NCI-H226 (cell line): ENCODE measurements around the gene EPHA2.
"Not testable (repeated sequence)": the region's sequence is repeated elsewhere in the genome, so short reads cannot be mapped to it uniquely, and the experiment has no call there.

Experiments used
- DNase-seq: peaks from one replicate; pipeline ENCODE4 v3.0.0-alpha.2; 2015

Gene EPHA2

DNA sequence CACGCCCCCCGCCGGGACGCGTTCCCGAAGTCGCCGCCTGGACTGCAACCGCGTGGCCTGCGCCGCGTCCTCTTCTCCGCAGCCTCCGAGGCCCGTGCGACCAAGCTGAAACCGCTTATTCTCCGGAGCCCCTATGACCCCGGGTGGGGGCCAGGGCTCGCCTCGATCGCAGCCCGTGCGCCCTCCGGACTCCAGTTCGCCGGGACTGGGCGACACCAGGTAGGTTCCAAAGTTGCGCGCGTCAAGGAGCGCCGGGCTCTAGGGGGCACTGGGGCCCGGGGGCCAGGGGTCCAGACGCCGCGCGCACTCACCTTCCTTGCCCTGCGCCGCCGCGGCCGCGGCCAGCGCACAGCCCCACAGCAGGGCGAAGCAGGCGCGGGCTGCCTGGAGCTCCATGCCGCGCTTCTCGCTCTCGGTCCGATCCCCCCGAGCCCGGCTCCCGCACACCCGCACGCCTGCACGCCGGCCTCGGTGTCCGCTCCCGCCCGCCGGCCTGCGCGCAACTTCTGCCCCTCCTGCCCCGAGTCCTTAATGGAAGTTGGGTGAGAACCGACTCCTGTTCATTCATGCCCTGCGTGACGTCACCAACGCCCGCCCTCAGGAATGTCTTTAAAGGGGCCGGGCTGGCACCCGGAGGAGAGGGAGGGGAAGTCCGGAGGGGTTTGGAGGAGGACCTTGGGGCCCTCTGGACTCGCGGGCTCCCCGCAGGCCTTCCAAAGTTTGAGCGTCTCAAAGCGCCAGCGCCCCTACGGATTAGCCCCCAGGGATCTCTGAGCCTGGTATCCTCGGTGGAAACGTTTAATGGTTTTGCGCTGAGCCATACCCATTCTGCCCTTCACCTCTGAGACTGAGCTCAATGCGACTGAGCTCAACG lies at the start of gene EPHA2:
Gene EPHA2 (minus strand): TSS at position 533 of the 874 bp plus-strand sequence. CDS start 137 bp downstream, at position 396.
- DNase-seq = peak; percentile 98

DNA sequence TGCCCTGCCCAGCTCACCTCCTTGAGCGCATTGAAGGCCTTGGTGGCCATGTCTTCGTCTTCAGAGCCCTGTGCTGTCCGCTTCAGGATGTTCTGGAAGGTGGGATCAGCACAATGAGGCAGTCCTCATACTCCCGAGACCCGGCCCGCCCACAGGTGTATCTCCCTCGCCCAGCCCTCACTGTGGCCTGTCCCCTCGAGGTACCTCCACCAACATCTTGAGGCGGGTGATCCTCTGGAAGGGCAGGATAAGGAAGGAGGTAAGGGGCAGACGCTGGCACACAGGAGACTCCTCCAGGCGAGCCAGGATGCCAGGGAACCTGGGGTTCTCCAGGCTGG lies 49.4 kb upstream of the EPHA2 start:
- DNase-seq = no peak

DNA sequence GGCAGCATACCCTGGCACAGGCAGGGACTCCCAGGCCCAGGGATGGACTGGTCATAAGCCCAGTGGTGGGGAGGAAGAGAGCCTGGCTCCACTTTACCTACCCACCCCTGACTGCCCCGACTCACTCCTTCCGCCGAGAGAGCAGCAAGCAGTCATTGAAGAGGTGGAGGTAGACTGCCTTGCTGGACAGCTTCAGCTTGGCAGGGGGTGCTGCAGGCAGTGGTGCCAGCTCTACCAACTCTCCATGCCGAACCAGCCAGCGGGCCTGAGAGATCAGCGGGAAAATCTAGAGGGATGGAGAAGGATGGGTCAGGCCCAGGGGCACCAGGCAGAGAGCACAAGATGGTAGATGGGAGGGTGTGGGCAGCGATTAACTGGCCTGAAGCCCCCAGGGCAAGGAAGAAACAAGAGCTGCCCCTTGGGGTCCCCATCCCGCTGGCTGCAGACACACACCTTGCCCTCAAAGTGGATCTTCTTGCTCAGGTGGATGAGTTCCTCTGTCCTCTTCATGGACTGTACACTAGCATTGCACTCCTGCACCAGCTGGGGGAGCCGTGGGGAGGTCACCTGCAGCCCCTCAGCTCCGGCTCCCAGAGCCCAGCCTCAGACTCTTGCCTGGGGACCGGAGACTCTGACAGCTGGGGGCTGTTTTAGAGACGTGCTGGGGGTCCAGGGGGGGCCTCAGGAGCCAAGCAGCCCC lies 48.9 kb upstream of the EPHA2 start:
- no peak for DNase-seq

DNA sequence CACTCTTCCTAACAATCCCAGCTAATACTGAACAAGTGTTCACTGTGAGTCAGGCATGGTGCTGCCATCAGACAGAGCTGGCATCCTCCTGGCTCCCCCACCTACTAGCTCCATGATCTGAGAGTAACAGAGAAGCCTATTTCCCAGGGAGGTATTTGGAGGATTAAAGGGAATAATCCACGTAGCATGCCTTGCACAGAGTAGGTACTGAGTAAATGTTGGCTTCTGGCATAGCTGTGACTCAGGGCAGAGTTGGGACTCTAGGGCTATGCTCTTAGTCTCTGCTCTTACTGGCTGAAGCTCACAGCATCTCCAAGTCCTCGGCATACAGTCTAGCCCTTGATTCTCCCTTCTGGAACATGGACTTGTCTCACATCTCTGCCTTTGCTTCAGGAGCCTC lies 48.3 kb upstream of the EPHA2 start:
- no peak for DNase-seq

DNA sequence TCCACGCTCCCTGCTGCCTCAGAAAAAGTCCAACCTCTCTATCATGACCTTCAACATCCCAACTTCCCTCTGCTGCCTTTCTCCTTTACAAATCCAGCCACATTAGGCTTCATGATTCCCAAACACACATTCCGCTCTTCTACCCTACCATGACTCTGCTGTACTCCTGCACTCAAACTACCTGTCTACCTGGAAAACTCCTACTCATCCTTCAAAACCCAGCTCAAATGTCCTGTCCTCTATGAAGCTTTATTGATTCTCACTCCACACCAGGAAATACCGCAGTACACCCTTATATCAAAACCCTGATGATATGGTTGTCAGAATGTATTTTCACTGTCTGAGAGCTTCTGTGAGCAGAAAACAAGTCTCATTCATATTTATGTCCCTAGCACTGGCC lies 47.7 kb upstream of the EPHA2 start:
- DNase-seq = no peak

DNA sequence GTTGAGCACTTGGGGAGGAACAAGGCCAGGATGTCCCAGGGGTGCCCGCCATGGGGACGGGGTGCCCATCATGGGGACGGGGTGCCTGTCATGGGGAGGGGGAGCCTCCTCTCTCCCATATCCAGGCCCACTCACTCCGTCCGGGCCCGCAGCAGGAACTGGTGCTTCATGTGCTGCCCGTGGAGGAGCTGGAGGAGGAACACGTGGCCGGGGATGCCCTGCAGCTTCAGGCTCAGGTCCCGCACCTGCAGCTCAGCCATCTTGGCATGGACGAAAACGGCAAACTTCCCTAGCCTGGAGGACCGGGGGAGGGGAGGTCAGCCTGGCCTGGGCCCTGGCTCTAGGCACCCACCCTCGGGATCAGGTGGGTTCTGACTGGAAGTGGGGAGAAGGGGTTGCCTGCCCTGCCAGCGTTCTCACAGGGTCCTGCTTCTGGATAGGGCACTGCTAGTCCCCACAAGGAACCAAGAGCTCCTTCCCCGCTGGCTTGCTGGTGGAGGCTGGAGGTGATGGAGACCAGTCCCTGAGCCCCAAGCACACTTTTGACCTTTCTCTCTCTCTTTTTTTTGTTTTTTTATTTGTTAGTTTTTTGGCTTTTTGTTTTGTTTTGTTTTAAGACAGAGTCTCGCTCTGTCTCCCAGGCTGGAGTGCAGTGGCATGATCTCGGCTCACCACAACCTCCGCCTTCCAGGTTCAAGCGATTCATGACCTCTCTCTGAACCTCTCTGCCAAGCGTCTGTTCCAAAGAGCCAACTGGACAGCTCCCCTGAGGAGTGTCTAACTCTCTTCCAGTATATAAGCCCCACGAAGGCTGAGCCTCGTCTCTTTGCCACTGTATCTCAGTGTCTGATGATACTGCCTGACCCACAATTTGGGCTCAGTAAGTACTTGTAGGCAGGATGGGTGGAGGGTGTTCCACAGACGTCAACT lies 46.7 kb upstream of the EPHA2 start:
- no peak for DNase-seq

DNA sequence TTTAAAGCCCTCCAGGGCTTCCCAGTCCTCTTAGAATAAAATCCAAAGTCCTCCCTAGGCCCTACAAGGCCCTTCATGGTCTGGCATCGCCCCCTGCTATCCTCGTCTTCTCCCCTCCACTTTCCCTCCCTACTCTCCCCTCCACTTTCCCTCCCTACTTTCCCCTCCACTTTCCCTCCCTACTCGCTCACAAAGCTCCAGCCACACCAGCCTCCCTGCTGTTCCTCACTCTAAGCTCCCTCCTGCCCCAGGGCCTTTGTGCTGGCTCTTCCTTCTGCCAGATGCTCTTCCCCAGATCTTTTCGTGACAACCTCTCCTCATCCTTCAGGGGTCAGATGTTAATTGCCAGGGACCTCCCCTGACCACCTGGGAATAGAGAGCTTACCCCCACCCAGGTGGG lies 43.8 kb upstream of the EPHA2 start:
- DNase-seq = no peak

DNA sequence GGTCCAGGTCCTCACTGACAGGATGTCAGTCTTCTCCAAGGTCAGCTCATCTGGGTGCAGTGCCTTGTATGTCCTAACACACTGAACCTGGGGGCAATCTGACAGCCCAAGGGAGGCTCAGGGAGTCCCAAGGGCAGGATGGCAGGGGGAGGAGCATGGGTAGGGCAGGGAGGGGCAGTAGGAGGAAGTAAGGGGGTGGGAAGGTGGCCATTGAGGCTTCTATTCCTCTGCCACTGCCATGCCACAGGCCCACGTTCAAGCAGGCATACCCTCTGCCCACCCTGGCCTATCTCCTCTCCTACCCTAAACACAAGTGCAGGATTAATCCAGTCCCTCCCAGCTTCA lies 43.3 kb upstream of the EPHA2 start:
- no peak for DNase-seq

DNA sequence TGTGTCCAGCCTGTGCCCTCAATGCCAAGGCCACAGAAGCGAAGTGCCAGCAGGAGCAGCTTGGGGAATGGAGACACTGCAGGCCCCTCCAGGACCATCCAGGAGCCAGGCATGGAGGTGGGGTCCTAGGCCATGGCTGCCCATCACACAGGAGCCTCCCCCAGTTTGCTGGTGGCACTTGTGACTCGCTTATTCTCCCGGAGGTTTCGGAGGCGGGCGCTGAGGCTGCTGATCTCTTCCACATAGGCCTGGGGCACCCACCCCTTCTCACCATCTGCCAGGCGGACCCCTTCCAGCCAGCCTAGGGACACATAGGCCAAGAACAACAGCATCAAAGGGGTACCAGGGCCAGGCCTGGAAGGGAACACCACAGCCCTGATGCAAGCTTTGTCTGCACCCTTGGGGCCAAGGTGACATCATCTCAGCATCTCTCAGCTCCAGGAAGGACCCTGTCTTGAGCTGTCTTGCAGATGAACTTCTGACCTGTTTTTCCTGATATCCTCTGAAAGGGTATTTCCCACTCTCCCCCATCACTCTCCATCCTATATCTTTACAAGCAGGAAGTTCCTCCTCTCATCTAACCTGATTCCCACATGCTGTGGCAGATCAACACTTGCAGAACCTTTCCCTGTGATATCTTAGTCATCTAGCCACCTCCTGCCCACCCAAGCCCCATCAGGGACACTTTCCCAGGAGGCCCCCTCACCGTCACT lies 42.7 kb upstream of the EPHA2 start:
- DNase-seq = no peak

DNA sequence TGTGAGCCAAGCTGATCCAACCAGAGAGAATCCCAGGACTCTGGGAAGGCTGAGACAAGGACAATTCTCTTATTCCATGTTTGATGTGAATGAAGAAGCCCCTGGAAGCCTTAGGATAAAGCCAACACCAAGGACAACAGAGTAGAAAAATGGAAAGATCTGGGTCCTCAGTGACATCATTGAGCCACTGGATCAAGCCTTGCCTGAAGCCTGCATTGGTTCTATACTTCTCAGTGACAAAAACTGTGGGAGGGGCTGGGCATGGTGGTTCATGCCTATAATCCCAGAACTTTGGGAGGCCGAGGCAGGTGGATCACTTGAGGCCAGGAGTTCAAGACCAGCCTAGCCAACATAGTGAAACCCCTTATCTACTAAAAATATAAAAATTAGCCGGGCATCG lies 41.0 kb upstream of the EPHA2 start:
- DNase-seq = no peak

DNA sequence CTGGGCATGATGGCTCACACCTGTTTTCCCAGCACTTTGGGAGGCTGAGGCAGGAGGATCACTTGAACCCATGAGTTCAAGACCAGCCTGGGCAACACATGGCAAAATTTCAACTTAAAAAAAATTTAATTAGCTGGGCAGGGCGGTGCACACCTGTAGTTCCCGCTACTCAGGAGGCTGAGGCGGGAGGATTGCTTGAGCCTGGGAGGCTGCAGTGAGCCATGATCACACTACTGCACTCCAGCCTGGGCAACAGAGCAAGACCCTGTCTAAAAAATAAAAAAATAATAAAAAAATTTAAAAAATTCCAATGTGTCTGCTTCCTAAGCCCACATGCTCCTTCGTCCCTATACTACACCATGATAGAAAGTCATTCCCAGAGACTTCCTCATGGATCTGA lies 40.3 kb upstream of the EPHA2 start:
- DNase-seq = not testable (repeated sequence)

DNA sequence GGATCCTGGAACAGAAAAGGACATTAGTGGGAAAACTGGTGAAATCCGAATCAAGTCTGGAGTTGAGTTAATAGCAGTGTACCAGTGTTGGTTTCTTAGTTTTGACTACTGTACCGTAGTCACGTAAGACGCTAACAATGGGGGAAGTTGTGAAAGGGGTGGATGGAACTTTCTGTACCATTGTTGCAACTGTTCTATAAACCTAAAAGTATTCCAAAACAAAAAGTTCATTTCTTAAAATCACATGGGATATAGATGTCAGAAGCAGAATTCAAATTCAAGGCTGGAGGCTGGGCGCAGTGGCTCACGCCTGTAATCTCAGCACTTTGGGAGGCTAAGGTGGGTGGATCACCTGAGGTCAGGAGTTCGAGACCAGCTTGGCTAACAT lies 39.6 kb upstream of the EPHA2 start:
- DNase-seq = no peak

DNA sequence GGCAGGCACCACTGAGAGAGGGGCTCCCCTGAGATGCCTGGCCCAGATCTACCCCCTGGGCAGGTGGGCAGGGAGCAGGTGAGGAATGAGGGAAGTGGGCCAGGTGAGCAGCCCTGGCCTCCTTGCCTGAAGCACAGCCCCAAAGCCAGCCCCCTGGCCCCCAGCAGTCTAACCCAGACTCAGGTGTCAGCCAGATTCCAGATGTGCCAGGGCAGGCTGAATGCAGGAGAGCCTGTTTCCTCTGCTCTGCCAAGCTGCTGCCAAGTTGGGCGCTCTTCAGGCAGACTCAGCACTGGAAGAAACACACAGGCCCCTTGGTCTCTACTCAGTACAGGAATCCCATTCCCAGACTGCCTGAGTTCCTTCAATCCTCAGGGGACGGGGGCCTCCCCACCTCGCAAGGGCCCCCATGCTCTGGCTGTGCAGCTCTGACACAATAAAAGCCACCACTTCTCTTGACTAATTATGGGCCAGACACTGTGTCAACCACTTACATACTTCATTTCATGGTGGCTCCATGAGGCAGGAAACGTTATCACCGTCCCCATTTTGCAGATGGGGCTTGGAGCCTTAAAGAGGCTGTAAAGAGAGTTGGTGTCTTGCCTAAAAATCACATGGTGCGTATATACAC lies 36.2 kb upstream of the EPHA2 start:
- DNase-seq = no peak

DNA sequence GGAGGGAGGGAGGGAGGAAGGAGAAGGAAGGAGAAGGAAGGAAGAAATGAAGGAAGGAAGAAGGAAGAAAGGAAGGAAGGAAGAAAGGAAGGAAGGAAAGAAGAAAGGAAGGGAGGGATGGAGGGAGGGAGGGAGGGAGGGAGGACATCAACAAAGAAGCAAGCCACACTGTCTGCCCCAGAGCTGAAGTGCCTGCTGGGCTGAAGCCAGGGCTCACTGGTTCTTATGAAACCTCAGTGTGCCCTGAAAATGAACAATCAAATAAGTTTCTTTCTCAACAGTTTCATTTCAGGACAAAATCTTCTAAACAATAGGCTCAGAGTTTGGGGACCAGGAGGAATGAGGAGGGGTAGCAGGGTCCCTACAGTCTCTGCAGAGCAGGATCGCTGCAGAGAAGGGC lies 35.4 kb upstream of the EPHA2 start:
- no peak for DNase-seq

DNA sequence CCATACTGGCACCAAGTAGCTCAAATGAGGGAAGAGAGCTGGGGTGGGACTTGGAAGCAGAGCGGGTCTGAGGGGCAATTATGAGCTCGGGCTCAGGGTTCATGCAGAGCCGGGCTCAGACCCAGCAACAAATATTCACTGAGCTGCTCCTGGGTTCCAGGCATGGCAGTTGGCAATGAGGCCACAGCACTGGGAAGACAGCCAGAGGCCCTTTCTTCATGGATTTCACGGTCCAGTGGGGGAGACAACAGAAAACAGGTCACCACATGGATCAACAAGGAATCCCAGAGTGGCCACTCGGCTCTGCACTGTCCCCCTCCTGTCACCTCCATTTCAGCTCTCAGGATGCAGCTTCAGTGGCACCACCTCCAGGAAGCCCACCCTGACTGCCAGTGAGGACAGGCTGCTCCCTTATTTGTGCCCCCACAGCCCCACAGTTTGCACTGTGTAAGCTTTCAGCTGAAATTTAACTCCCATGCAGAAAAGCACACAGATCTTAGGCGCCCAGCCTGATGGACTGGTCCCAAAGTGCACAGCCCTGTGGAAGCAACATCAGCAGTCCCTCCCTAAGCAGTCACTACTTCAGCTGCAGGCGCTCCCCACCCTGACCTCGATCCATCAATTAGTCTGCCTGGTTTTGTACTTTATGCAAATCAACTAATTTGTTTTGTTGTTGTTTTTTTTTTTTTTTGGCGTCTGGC lies 34.2 kb upstream of the EPHA2 start:
- no peak for DNase-seq

DNA sequence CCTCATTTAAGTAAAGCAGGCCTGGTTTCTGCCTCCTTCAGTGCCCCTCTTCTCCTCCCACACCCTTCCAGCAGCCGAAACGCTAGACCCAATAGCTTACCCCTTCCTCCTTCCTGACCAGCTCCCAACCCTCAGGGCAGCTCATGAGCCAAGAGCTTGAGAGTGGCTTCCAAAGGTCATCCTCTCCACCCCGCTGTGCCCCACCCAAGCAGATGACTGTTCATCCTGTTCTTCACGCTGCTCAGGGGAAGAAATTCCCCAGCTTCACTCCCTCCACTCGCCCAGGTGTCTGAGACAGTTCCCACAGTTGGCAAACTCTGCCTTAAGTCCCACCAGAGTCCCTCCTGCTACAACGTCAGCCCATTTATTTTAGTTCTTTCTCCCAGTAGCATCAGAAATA lies 33.1 kb upstream of the EPHA2 start:
- DNase-seq = peak; percentile 71

DNA sequence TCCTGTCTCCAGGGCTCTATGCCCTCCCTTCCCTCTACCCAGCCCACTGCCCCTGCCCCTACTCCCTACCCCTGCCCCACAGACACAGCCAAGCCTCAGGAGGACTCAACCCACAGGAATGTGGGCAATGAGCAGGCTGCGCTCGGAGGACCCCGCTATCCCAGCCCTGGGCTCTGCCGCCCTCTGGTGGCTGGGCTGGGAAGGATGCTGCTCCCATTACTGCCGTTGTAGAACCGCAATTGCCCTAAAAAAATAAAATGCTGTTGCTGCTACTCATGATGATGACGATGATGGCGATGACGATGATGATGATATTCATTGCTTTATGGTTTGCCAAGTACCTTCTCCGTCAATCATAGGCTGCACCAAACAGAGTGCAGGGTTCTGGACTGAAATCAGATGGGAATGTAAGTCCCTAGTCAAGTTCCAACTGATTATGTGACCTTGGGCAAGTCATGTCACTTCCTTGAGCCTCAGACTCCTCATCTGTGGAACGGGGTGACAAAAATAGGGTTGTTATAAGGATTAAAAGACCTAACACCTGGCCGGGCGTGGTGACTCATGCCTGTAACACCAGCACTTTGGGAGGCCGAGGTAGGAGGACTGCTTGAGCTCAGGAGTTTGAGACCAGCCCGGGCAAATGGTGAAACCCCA lies 32.0 kb upstream of the EPHA2 start:
- DNase-seq = peak; percentile 82

DNA sequence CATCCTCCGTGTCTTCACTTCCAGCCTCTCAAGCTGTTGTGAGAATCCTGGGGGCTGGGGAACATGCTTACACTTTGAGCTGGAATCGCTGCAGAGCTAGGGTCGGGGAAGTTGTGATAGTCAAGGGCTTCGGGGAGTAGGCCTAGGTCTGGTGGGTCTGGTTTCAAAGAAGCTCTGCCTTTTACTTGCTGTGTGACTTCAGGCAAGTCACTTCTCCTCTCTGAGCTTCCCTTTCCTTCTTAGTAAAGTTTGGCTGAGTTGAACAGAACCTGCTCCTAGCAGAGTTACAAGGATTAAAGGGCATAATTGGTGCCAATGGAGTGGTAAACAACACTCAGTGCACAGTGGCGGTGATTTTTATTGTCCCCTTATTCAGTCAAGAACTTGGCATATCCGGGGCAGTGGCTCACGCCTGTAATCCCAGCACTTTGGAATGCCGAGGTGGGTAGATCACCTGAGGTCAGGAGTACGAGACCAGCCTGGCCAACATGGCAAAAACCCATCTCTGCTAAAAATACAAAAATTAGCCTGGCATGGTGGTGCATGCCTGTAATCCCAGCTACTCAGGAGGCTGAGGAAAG lies 30.9 kb upstream of the EPHA2 start:
- no peak for DNase-seq

DNA sequence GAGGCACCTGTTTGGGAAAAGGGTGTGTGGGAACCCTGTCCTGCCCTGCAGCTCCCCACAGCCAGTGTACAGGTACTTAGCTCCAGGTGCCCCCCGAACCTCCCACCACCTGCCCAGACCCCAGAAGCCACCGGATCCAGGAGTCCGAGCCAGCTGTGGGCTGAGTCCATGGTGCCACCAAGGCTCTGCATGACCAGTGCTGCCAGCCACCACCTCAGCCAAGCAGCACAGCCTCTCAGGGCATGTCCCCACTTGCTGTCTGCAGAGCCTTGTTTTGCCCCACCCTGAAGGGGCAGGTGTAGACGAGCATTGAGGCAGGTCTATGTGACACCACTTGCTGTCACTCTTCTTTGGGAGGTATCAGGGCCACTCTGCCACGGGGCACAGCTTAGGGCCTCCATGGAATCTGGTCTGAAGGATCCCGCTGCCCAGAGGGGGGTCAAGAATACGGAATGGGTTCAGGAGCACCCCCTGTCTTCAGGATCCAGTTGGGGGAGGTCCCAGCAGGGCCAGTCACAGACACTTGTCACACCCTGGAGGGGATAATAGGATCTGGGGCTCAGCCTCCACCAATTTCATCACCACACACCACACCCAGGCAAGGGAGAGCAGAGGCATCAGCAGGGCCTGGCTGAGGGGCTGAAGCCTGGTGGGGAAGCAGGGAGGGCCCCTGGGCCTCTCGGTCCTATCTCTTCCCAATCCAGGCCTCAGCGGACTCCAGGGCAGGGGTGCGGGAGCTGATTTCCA lies 28.9 kb upstream of the EPHA2 start:
- DNase-seq = no peak
